SU-DHL-6 (cell line): ENCODE data around the gene TRH.

Source experiments
- EZH2phosphoT487 ChIP-seq: fragments of 200-600 bp; sonication (generic), shearing (Covaris generic); conservative IDR thresholded peaks from 2 replicates; pipeline ENCODE4 v1.6.1; 2018; ENCODE audit warnings: mild to moderate bottlenecking, antibody characterized with exemption, low read length, moderate library complexity, mixed read lengths
- TF ChIP-seq, protein P1 (sequence below): fragments of 200-600 bp; sonication (generic); IDR thresholded peaks from one replicate; pipeline ENCODE4 v1.5.1; 2017; ENCODE audit warnings: antibody characterized with exemption, mild to moderate bottlenecking, low read length, moderate library complexity; ENCODE audit not compliant: insufficient read depth, poor library complexity, severe bottlenecking

DNA sequence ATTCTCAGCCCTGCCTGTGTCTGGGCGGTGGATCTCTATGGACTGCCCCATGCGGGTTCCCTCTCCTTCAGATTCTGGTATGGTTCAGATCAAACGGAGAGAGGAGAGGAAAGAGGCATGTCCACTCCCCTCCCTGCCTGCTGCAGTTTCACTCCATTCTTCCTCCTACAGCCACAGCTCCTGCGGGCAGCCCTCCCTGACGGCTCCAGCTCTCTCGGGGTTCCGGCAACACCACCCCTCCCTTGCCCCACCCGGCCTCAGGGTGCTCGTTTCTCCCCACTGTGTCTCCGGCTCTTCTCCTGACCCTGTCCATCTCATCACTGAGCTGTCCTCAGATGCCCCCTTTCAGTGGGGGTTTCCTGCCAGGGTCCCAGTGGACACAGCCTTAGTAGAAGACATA is 13.9 kb downstream of the TRH start:
- TF ChIP-seq, protein P1, sequence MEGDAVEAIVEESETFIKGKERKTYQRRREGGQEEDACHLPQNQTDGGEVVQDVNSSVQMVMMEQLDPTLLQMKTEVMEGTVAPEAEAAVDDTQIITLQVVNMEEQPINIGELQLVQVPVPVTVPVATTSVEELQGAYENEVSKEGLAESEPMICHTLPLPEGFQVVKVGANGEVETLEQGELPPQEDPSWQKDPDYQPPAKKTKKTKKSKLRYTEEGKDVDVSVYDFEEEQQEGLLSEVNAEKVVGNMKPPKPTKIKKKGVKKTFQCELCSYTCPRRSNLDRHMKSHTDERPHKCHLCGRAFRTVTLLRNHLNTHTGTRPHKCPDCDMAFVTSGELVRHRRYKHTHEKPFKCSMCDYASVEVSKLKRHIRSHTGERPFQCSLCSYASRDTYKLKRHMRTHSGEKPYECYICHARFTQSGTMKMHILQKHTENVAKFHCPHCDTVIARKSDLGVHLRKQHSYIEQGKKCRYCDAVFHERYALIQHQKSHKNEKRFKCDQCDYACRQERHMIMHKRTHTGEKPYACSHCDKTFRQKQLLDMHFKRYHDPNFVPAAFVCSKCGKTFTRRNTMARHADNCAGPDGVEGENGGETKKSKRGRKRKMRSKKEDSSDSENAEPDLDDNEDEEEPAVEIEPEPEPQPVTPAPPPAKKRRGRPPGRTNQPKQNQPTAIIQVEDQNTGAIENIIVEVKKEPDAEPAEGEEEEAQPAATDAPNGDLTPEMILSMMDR, result no peak
- no peak for TF ChIP-seq EZH2phosphoT487
